Activated CD8-positive, alpha-beta T cell treated with anti-CD3 and anti-CD28 coated beads, Interleukin-2, amount 10 ng/mL, durations not matched to agents 7 days and 5 days (primary cell): Measurements from ENCODE around the gene DACH1. TPM values are rescaled to one million over a fixed set of nuclear protein-coding genes. Genes with fewer than 3 reads are reported as not detected.

Source experiments
- ATAC-seq: fragments of 150-1000 bp; cut with Tn5 transposase; one replicate; pipeline ENCODE4 v1.10.0; 2021; ENCODE audit warnings: moderate library complexity
- CTCF ChIA-PET: fragments of 350-600 bp; sonication (Branson Sonifier 250); formaldehyde crosslinking; loops from one replicate; lab custom pipeline; 2021; ENCODE audit warnings: antibody characterized with exemption; lab: Charles Lee
- POLR2A ChIA-PET: fragments of 350-600 bp; sonication (Branson Sonifier 250); formaldehyde crosslinking; loops from one replicate; lab custom pipeline; 2021; ENCODE audit warnings: antibody characterized with exemption; lab: Charles Lee
- DNase-seq: peaks from one replicate; pipeline ENCODE4 v3.0.0-alpha.2; 2020
- H3K27ac Mint-ChIP-seq: one replicate; pipeline ENCODE4 v1.8.0; 2021; ENCODE audit warnings: mild to moderate bottlenecking, mixed read lengths
- H3K27me3 Mint-ChIP-seq: one replicate; pipeline ENCODE4 v1.8.0; 2021; ENCODE audit warnings: low read depth, mixed read lengths
- H3K36me3 Mint-ChIP-seq: one replicate; pipeline ENCODE4 v1.8.0; 2021; ENCODE audit warnings: low read depth, mixed read lengths
- H3K4me1 Mint-ChIP-seq: one replicate; pipeline ENCODE4 v1.8.0; 2021; ENCODE audit warnings: low read depth, mixed read lengths
- H3K4me3 Mint-ChIP-seq: one replicate; pipeline ENCODE4 v1.8.0; 2021; ENCODE audit warnings: mild to moderate bottlenecking, mixed read lengths
- H3K9me3 Mint-ChIP-seq: one replicate; pipeline ENCODE4 v1.8.0; 2022; ENCODE audit warnings: mixed read lengths; ENCODE audit not compliant: insufficient read depth
- total RNA-seq, 2 experiments: library from RNA; stranded (reverse); gene quantifications; one replicate each; pipeline ENCODE4 v1.2.3, GENCODE V29; 2021

Gene DACH1
- total RNA-seq, 2 experiments from 2014 or later = not detected

- H3K27me3 Mint-ChIP-seq = no peaks in the 10 kb centered on the region
- ChIA-PET CTCF (no interaction called here), POLR2A (no interaction called here)
- no peaks in the 10 kb centered on the region for H3K9me3 Mint-ChIP-seq
- ATAC-seq = no peak
- DNase-seq = no peak
- no peaks in the 10 kb centered on the region for H3K4me1 Mint-ChIP-seq
- H3K4me3 Mint-ChIP-seq = no peak overlapping the region
- H3K36me3 Mint-ChIP-seq = no peaks in the 10 kb centered on the region
- H3K27ac Mint-ChIP-seq = no peak overlapping the region
Observed at GRCh38 chr13:71704656-71705055, 162.3 kb downstream of the DACH1 start.

GRCh38 chr13:71703138-71703537 is 163.9 kb downstream of the DACH1 start:
- POLR2A ChIA-PET = no interaction called here
- Mint-ChIP-seq H3K36me3 (no peaks in the 10 kb centered on the region), H3K9me3 (no peaks in the 10 kb centered on the region), H3K4me3 (no peak overlapping the region), H3K27me3 (no peaks in the 10 kb centered on the region), H3K4me1 (no peaks in the 10 kb centered on the region), H3K27ac (no peak overlapping the region)
- no peak for ATAC-seq
- CTCF ChIA-PET = no interaction called here
- no peak for DNase-seq

GRCh38 chr13:71702253-71702652 is 164.8 kb downstream of the DACH1 start:
- CTCF ChIA-PET = no interaction called here
- H3K27me3 Mint-ChIP-seq = no peaks in the 10 kb centered on the region
- H3K4me1 Mint-ChIP-seq = no peaks in the 10 kb centered on the region
- no peaks in the 10 kb centered on the region for H3K9me3 Mint-ChIP-seq
- no peaks in the 10 kb centered on the region for H3K36me3 Mint-ChIP-seq
- ATAC-seq (no peak), DNase-seq (no peak)
- POLR2A ChIA-PET = no interaction called here
- H3K27ac Mint-ChIP-seq = no peak overlapping the region
- no peak overlapping the region for H3K4me3 Mint-ChIP-seq

- ChIA-PET CTCF (no interaction called here), POLR2A (no interaction called here)
- Mint-ChIP-seq H3K9me3 (no peaks in the 10 kb centered on the region), H3K4me1 (no peaks in the 10 kb centered on the region), H3K27me3 (no peaks in the 10 kb centered on the region), H3K36me3 (no peaks in the 10 kb centered on the region), H3K4me3 (no peak overlapping the region), H3K27ac (no peak overlapping the region)
- no peak for ATAC-seq
- DNase-seq = no peak
Observed at GRCh38 chr13:71701741-71702140, 165.3 kb downstream of the DACH1 start.

- Mint-ChIP-seq H3K27ac (no peak overlapping the region), H3K9me3 (no peaks in the 10 kb centered on the region), H3K4me3 (no peak overlapping the region), H3K27me3 (no peaks in the 10 kb centered on the region), H3K36me3 (no peaks in the 10 kb centered on the region), H3K4me1 (no peaks in the 10 kb centered on the region)
- ATAC-seq (no peak), DNase-seq (no peak)
- ChIA-PET CTCF (no interaction called here), POLR2A (no interaction called here)
Observed at GRCh38 chr13:71699342-71699741, 167.7 kb downstream of the DACH1 start.

- Mint-ChIP-seq H3K27me3 (no peaks in the 10 kb centered on the region), H3K27ac (no peak overlapping the region), H3K9me3 (no peaks in the 10 kb centered on the region), H3K36me3 (no peaks in the 10 kb centered on the region), H3K4me1 (no peaks in the 10 kb centered on the region), H3K4me3 (no peak overlapping the region)
- ATAC-seq = no peak
- no peak for DNase-seq
- POLR2A ChIA-PET = no interaction called here
- CTCF ChIA-PET = no interaction called here
Observed at GRCh38 chr13:71695662-71696061, 171.3 kb downstream of the DACH1 start.

GRCh38 chr13:71685072-71685471 is 181.9 kb downstream of the DACH1 start:
- Mint-ChIP-seq H3K9me3 (no peaks in the 10 kb centered on the region), H3K36me3 (no peaks in the 10 kb centered on the region), H3K27ac (no peak overlapping the region), H3K4me1 (no peaks in the 10 kb centered on the region), H3K4me3 (no peak overlapping the region), H3K27me3 (no peaks in the 10 kb centered on the region)
- ATAC-seq (no peak), DNase-seq (no peak)
- CTCF ChIA-PET = no interaction called here
- POLR2A ChIA-PET = no interaction called here

- H3K9me3 Mint-ChIP-seq = no peaks in the 10 kb centered on the region
- no peak overlapping the region for H3K4me3 Mint-ChIP-seq
- H3K36me3 Mint-ChIP-seq = no peaks in the 10 kb centered on the region
- CTCF ChIA-PET = no interaction called here
- H3K27me3 Mint-ChIP-seq = no peaks in the 10 kb centered on the region
- no peak overlapping the region for H3K27ac Mint-ChIP-seq
- DNase-seq (no peak), ATAC-seq (no peak)
- POLR2A ChIA-PET = no interaction called here
- no peaks in the 10 kb centered on the region for H3K4me1 Mint-ChIP-seq
Observed at GRCh38 chr13:71681901-71682613, 184.9 kb downstream of the DACH1 start.

- ATAC-seq (no peak), DNase-seq (no peak)
- H3K4me1 Mint-ChIP-seq = no peaks in the 10 kb centered on the region
- no peaks in the 10 kb centered on the region for H3K36me3 Mint-ChIP-seq
- H3K27ac Mint-ChIP-seq = no peak overlapping the region
- ChIA-PET POLR2A (no interaction called here), CTCF (no interaction called here)
- no peaks in the 10 kb centered on the region for H3K27me3 Mint-ChIP-seq
- no peaks in the 10 kb centered on the region for H3K9me3 Mint-ChIP-seq
- no peak overlapping the region for H3K4me3 Mint-ChIP-seq
Observed at GRCh38 chr13:71677124-71677523, 189.9 kb downstream of the DACH1 start.

GRCh38 chr13:71672512-71672911 is 194.5 kb downstream of the DACH1 start:
- Mint-ChIP-seq H3K27ac (no peak overlapping the region), H3K4me1 (no peaks in the 10 kb centered on the region), H3K9me3 (no peaks in the 10 kb centered on the region), H3K4me3 (no peak overlapping the region), H3K27me3 (no peaks in the 10 kb centered on the region), H3K36me3 (no peaks in the 10 kb centered on the region)
- ChIA-PET CTCF (no interaction called here), POLR2A (no interaction called here)
- no peak for DNase-seq
- ATAC-seq = no peak

- no peaks in the 10 kb centered on the region for H3K36me3 Mint-ChIP-seq
- no peak for ATAC-seq
- POLR2A ChIA-PET = interaction anchor here (0.6 kb wide), 1 partner anchor 958 kb away, joined by 3 read pairs; no protein-coding TSS in a partner anchor
Observed at GRCh38 chr13:71663431-71663830, 203.6 kb downstream of the DACH1 start.

GRCh38 chr13:71661921-71662320 is 205.1 kb downstream of the DACH1 start:
- DNase-seq = no peak
- ATAC-seq = no peak
- H3K4me1 Mint-ChIP-seq = no peaks in the 10 kb centered on the region
- ChIA-PET POLR2A (no interaction called here), CTCF (no interaction called here)
- H3K36me3 Mint-ChIP-seq = no peaks in the 10 kb centered on the region
- no peak overlapping the region for H3K4me3 Mint-ChIP-seq
- H3K9me3 Mint-ChIP-seq = no peaks in the 10 kb centered on the region
- no peaks in the 10 kb centered on the region for H3K27me3 Mint-ChIP-seq
- no peak overlapping the region for H3K27ac Mint-ChIP-seq

More at GRCh38 chr13:71663431-71663830, 203.6 kb downstream of the DACH1 start:
- DNase-seq = no peak
- Mint-ChIP-seq H3K27me3 (no peaks in the 10 kb centered on the region), H3K4me3 (no peak overlapping the region), H3K4me1 (no peaks in the 10 kb centered on the region), H3K27ac (no peak overlapping the region), H3K9me3 (no peaks in the 10 kb centered on the region)
- CTCF ChIA-PET = no interaction called here

GRCh38 chr13:71659404-71659803 is 207.6 kb downstream of the DACH1 start:
- no peak overlapping the region for H3K4me3 Mint-ChIP-seq
- DNase-seq (no peak), ATAC-seq (no peak)
- no peaks in the 10 kb centered on the region for H3K4me1 Mint-ChIP-seq
- no peaks in the 10 kb centered on the region for H3K36me3 Mint-ChIP-seq
- ChIA-PET CTCF (no interaction called here), POLR2A (no interaction called here)
- H3K27ac Mint-ChIP-seq = no peak overlapping the region
- H3K9me3 Mint-ChIP-seq = no peaks in the 10 kb centered on the region
- no peaks in the 10 kb centered on the region for H3K27me3 Mint-ChIP-seq
